Measurements from ENCODE around the gene CDON. TPM values are rescaled to one million over a fixed set of nuclear protein-coding genes. Genes with fewer than 3 reads are reported as not detected.
"Not testable (repeated sequence)": the region's sequence is repeated elsewhere in the genome, so short reads cannot be mapped to it uniquely, and the experiment has no call there.

CDON gene
- total RNA-seq, 1 donor from 2014 or later, result 2.2 TPM

- intact Hi-C loops (cut with micrococcal nuclease), result no loop called here
Observed at GRCh38 chr11:126046570-126047195, 16.0 kb downstream of the CDON start.

GRCh38 chr11:126039485-126040271 is 23.0 kb downstream of the CDON start:
- intact Hi-C loops (cut with micrococcal nuclease), result no loop called here

- intact Hi-C loops (cut with micrococcal nuclease), result no loop called here
Observed at GRCh38 chr11:126035718-126036117, 26.9 kb downstream of the CDON start.

- intact Hi-C loops (cut with micrococcal nuclease), result no loop called here
Observed at GRCh38 chr11:126034933-126035425, 27.7 kb downstream of the CDON start.

GRCh38 chr11:126034039-126034932 is 28.4 kb downstream of the CDON start:
- intact Hi-C loops (cut with micrococcal nuclease), result no loop called here

GRCh38 chr11:126032375-126032774 is 30.3 kb downstream of the CDON start:
- intact Hi-C loops (cut with micrococcal nuclease), result no loop called here

GRCh38 chr11:126029805-126030204 is 32.9 kb downstream of the CDON start:
- intact Hi-C loops (cut with micrococcal nuclease), result no loop called here

GRCh38 chr11:126029237-126029636 is 33.4 kb downstream of the CDON start:
- intact Hi-C loops (cut with micrococcal nuclease), result no loop called here

GRCh38 chr11:126028534-126028933 is 34.1 kb downstream of the CDON start:
- intact Hi-C loops (cut with micrococcal nuclease), result not testable (repeated sequence)

- intact Hi-C loops (cut with micrococcal nuclease), result no loop called here
Observed at GRCh38 chr11:126026579-126026978, 36.1 kb downstream of the CDON start.

GRCh38 chr11:126025822-126026221 is 36.8 kb downstream of the CDON start:
- intact Hi-C loops (cut with micrococcal nuclease), result no loop called here

- intact Hi-C loops (cut with micrococcal nuclease), result no loop called here
Observed at GRCh38 chr11:126024123-126024522, 38.5 kb downstream of the CDON start.

- intact Hi-C loops (cut with micrococcal nuclease), result no loop called here
Observed at GRCh38 chr11:126012852-126013251, 49.8 kb downstream of the CDON start.

GRCh38 chr11:126011754-126012153 is 50.9 kb downstream of the CDON start:
- intact Hi-C loops (cut with micrococcal nuclease), result no loop called here

- intact Hi-C loops (cut with micrococcal nuclease), result no loop called here
Observed at GRCh38 chr11:126011265-126011664, 51.4 kb downstream of the CDON start.

- intact Hi-C loops (cut with micrococcal nuclease), result no loop called here
Observed at GRCh38 chr11:126008956-126009355, 53.7 kb downstream of the CDON start.

- intact Hi-C loops (cut with micrococcal nuclease), result no loop called here
Observed at GRCh38 chr11:126007238-126007637, 55.4 kb downstream of the CDON start.

- intact Hi-C loops (cut with micrococcal nuclease), result no loop called here
Observed at GRCh38 chr11:126006068-126006467, 56.6 kb downstream of the CDON start.

GRCh38 chr11:126002181-126002580 is 60.5 kb downstream of the CDON start:
- intact Hi-C loops (cut with micrococcal nuclease), result no loop called here

- intact Hi-C loops (cut with micrococcal nuclease), result no loop called here
Observed at GRCh38 chr11:125999234-125999880, 63.3 kb downstream of the CDON start.

- intact Hi-C loops (cut with micrococcal nuclease), result no loop called here
Observed at GRCh38 chr11:125998267-125998666, 64.4 kb downstream of the CDON start.

All from T-helper 1 cell treated with Interleukin-12 subunit alpha and Interleukin-12 subunit beta and Interleukin-4 antibody, amounts not matched to agents 30 ng/mL and 1 ng/mL, for 36 hours (primary cell).